ENCODE measurements around the gene CNIH4.

- no peak for TF ChIP-seq EP300 (IDR thresholded peaks at IDR 0.05)
- TF ChIP-seq CTCF (IDR thresholded peaks at IDR 0.05), result no peak
Measured at GRCh38 chr1:224321706-224322105, 35.0 kb upstream of the CNIH4 start.

Measured in ovary (tissue), 3 donors.